ENCODE results near the gene FAM118A. TPM values are rescaled to one million over a fixed set of nuclear protein-coding genes. Genes with fewer than 3 reads are reported as not detected.

FAM118A gene
- total and polyA plus RNA-seq, 2 experiments from 2014 or later = 11.9 to 20.3 TPM

GRCh38 chr22:45312415-45312814, 2.7 kb downstream of the FAM118A start (continued):
- no peak for TF ChIP-seq CREB1 (CRISPR knock-in tag; IDR thresholded peaks at IDR 0.05; ENCODE audit: low read depth)
- TF ChIP-seq ZNF114 (CRISPR knock-in tag; IDR thresholded peaks at IDR 0.05) = no peak
- no peak for TF ChIP-seq CTCF (conservative IDR thresholded peaks at IDR 0.05; ENCODE audit: low read depth in 2 of 2)
- TF ChIP-seq REST (IDR thresholded peaks at IDR 0.05; ENCODE audit: unreplicated experiment) = no peak
- TF ChIP-seq STAT1 (IDR thresholded peaks at IDR 0.05; ENCODE audit: unreplicated experiment) = no peak

GRCh38 chr22:45312856-45313255, 3.1 kb downstream of the FAM118A start:
- no peak overlapping the region for H2AFZ ChIP-seq
- no peaks in the 10 kb centered on the region; the same call in 1 of the 2 replicates for H3K27me3 ChIP-seq (ENCODE audit: insufficient read depth)
- H4K20me1 ChIP-seq (replicated peaks; ENCODE audit: insufficient read depth) = peaks cover 12% of the 10 kb centered on the region
- H3K4me2 ChIP-seq = no peak overlapping the region
- peaks cover 19% of the 10 kb centered on the region for H3F3A ChIP-seq (replicated peaks; ENCODE audit: low read depth)
- H3K4me3 ChIP-seq = no peak overlapping the region
- Mint-ChIP-seq H3K4me3 (no peak overlapping the region; the same call in 2 of the 3 replicates), H3K9me3 (no peaks in the 10 kb centered on the region), H3K4me1 (peaks cover 35% of the 10 kb centered on the region), H3K36me3 (ENCODE audit: low read depth) (peaks cover 6% of the 10 kb centered on the region; the same call in 2 of the 3 replicates), H3K27ac (no peak overlapping the region), H3K27me3 (ENCODE audit: insufficient read depth, low read depth, poor library complexity) (peaks cover 21% of the 10 kb centered on the region)
- DNase-seq (ENCODE audit: low spot score) = peak; percentile 15
- 0 out of 2 replicates have a peak, but pooled peaks cover 3% of the 10 kb centered on the region for H3K9me2 ChIP-seq (ENCODE audit: insufficient read depth)
- no peak overlapping the region for H3K27ac ChIP-seq (ENCODE audit: low read depth)
- H3K4me1 ChIP-seq (ENCODE audit: insufficient read depth) = peaks cover 21% of the 10 kb centered on the region
- no peaks in the 10 kb centered on the region for H3K36me3 ChIP-seq (ENCODE audit: insufficient read depth)
- H3K79me2 ChIP-seq (replicated peaks; ENCODE audit: insufficient read depth) = peaks cover 71% of the 10 kb centered on the region
- no peak for ATAC-seq
- TF ChIP-seq NANOG (IDR thresholded peaks at IDR 0.05; ENCODE audit: borderline replicate concordance) = no peak
- TF ChIP-seq EZH2phosphoT487 (IDR thresholded peaks at IDR 0.05; ENCODE audit: unreplicated experiment) = no peak
- TF ChIP-seq ZNF462 (CRISPR knock-in tag; IDR thresholded peaks at IDR 0.05) = no peak
- no peak for TF ChIP-seq ETS1 (IDR thresholded peaks at IDR 0.05)
- TF ChIP-seq CTCF (conservative IDR thresholded peaks at IDR 0.05; ENCODE audit: low read depth in 2 of 2) = no peak
- TF ChIP-seq STAT1 (IDR thresholded peaks at IDR 0.05; ENCODE audit: unreplicated experiment) = no peak
